NCI-H1092 treated with DMSO at 0.1 percent for 48 hours (cell line): Measurements from ENCODE around the gene ADAM12.
"Not testable (repeated sequence)": the region's sequence is repeated elsewhere in the genome, so short reads cannot be mapped to it uniquely, and the experiment has no call there.

ENCODE experiments used
- DNase-seq: peaks from one replicate; lab custom pipeline; 2025; lab: John Stamatoyannopoulos, UW

ADAM12 gene

DNA sequence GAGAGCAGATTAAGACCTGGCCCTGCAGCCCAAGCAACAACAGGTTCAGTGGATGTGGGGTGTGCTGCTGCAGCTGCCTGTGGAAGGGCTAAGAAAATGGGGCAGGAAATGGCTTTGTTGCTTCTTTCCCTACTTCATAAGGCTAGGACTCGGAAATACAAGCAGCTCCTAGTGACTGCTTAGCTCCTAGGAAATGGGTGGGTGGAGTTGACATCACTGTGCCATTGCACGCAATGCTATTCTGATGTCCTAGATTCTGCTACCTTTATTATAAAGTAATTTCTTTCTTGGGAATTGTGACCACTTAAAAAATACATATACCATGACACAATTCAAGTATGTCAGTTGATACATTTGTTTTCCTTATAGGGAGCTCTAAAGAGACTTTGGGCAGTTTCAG, 336.1 kb downstream of the ADAM12 start:
- no peak for DNase-seq

DNA sequence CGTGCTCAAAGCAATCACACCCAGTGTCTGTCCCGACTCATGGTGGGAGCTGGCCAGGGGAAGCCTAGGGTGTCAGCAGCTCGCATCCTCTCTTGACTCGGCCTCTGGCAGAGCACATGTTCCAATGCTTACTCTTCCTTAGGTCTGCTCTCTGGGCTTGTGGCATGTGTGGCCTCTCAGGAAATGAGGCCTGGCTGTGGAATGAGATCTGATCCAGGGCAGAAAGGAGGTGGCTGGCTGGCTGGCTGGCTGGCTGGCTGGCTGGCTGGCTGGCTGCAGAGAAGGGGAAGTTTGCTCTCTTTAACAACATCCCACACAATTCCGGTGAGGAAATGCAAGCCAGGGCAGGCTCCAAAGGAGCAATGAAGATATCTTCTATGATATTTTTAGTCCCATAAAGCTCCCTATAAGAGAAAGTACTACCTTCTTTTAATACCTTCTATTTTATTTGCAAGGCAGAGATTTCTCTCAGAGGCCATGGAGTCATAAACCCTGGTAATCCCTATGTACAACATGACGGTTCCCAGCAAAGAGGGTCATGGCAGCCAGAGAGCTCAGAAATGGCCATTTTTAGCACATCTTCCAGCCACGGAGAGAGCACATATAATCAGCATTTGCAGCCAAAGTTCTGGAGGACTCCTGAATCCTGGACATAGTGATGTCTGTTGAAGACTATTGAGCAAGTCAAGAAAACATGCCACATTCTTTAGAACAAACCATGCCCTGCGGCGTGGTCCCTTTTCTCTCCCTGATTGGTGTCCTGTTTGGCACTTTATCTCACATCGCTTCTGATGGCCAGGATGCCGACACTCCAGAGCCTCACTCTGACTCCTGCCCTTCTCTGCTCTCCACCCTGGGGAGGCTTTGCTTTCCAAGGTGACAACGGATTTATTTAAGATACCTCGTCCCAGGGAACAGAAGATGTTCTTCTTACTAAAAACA, 338.2 kb downstream of the ADAM12 start:
- DNase-seq, result no peak

DNA sequence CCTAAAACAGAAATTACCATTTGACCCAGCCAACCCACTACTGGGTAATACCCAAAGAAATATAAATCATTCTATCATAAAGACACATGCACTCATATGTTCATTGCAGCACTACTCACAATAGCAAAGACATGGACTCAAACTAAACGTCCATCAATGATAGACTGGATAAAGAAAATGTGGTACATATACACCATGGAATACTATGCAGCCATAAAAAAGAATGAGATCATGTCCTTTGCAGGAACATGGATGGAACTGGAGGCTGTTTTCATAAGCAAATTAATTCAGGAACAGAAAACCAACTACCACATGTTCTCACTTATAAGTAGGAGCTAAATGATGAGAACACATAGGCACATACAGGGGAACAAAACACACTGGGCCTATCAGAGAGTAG, 340.5 kb downstream of the ADAM12 start:
- not testable (repeated sequence) for DNase-seq

GRCh38 chr10:126046831-126047230, 341.4 kb downstream of the ADAM12 start:
- DNase-seq, result no peak

GRCh38 chr10:126045861-126046260, 342.4 kb downstream of the ADAM12 start:
- no peak for DNase-seq

GRCh38 chr10:126043389-126043788, 344.9 kb downstream of the ADAM12 start:
- DNase-seq, result no peak

- no peak for DNase-seq
Observed at GRCh38 chr10:126042906-126043305, 345.4 kb downstream of the ADAM12 start.

- DNase-seq, result no peak
Observed at GRCh38 chr10:126042354-126042753, 345.9 kb downstream of the ADAM12 start.

GRCh38 chr10:126041804-126042231, 346.5 kb downstream of the ADAM12 start:
- DNase-seq, result no peak

GRCh38 chr10:126041117-126041516, 347.2 kb downstream of the ADAM12 start:
- DNase-seq, result no peak

DNA sequence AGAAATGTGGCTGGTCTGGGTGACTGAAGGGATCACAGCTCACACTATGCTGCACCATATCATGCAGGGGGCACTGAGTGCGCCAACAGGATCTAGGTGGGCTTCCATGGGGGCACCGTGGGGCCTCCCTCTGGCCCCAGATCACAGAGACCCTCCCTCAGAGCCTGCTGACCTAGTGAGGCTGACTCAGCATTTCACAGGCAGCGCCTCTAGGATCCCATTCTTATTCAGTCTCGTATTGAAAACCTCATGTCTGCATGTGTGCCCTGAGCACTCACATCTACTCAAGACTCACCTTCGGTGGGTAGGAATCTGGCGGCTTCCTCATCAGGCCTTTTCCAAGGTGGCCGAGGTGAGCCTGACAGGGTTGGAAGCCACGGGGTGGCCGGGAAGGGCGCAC, 350.3 kb downstream of the ADAM12 start:
- no peak for DNase-seq

DNA sequence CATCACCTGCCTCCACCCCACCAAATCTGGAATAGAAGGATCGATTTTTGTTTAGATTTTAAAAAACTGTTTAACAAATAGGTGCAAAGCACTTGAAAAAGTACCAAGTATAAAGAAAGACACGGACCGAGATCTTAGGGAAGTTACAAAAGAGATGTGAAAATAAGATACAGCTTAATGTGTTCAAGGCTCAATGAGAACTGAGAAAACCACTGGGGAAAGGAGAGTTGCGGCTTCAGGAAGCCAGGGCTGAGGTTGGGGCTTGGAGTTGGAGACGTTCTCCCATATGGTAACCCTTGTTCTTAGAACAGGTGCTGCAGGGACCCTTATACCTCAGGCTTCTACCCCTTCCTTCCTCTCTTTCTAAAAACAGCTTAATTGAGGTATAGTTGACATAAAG, 351.8 kb downstream of the ADAM12 start:
- DNase-seq, result no peak

GRCh38 chr10:126034586-126034985, 353.7 kb downstream of the ADAM12 start:
- no peak for DNase-seq

GRCh38 chr10:126029999-126030398, 358.3 kb downstream of the ADAM12 start:
- DNase-seq, result no peak

DNA sequence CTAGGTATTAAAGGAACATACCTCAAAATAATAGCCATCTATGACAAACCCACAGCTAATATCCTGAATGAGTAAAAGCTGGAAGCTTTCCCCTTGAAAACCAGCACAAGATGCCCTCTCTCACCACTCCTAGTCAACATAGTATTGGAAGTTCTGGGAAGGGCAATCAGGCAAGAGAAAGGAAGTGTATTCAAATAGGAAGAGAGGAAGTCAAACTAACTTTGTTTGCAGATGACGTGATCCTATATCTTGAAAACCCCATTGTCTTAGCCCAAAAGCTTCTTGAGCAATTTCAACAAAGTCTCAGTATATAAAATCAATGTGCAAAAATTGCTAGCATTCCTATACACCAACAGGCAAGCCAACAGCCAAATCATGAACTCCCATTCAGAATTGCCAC, 360.6 kb downstream of the ADAM12 start:
- DNase-seq, result no peak

DNA sequence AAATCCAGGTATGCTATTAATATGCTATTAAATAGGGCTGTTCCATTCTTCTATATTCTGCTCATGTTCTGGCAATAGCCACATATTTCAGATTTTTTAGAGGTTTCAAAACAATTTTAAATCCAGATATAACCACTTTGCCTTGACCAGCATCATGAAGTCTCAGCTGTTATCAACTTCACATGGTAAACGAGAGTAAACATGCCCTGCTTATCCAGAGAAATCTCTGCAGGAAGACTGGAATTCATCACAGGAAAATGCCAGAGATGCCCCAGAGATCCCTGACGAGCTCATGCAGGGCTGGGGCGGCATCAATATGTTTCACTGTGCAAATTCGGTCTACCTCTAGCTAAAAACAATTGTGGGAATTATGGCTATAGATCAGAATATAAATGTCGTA, 365.4 kb downstream of the ADAM12 start:
- DNase-seq, result no peak

GRCh38 chr10:126021833-126022500, 366.3 kb downstream of the ADAM12 start:
- DNase-seq, result no peak

- no peak for DNase-seq
Observed at GRCh38 chr10:126017961-126018560, 370.2 kb downstream of the ADAM12 start.

DNA sequence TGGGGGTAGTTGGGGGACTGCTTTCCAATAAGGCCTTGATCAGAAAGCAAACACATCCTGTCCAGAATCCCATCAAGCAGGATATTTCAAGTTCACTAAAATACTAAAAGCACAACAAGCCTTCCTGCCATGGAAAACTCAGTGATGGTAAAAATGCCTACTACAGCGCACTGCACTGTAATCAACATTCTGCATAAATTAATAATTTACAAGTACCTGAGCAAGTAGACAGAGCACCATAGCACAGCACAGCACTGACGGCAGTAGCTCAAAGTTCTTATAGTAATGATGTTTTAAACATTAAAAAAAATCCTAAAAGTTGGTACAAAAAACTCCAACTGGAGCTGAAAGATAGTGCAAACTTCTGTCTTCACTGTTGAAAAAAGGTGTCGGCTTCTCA, 371.4 kb downstream of the ADAM12 start:
- no peak for DNase-seq

DNA sequence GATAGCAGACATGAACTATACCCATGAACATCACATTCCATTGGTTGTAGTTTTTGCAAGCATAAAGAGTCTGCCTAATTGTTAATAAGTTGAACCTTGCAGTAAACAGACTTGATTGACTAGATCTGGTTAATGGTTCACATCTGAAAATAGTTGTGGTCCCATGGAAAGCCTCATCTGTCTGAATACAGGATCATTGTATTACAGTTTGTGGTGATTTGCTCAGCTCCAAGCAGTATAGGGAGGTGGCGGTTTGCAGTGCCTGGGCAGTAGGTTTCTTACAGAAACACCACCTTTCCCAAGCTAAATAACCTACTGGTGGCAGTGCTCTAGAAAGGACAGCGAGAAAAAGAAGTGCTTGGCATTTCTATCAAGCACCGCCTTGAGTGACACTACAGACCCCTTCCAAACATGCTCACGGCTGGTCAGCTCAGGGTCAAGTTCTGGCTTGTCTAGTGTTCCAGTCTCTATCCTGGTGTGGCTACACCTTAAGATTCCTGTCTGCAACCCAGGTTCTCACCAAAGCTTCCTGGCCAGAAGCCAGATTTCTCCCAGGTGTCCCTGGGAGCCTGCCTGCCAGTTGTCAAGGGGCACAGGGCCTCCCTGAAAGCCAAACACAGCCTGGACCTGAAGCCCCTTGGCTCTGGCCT, 372.0 kb downstream of the ADAM12 start:
- DNase-seq, result no peak

DNA sequence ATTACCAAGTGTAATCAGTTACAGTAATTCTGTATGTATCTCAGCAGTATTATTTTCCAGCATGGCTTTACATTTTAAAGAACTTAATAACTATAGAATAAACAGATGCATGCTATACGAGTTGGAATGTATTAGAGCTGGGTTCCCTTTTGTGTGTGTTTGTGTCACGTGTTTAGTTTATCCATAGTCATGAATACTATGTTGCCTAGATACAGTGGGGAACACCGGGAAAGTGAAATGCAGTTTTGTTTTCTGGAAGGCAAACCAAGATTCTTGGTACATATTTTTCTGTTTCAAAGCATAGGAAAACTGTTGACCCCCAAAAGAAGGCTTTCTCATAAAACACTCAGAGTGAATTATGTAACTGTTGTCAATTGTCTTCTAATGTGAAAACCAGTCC, 372.9 kb downstream of the ADAM12 start:
- no peak for DNase-seq

DNA sequence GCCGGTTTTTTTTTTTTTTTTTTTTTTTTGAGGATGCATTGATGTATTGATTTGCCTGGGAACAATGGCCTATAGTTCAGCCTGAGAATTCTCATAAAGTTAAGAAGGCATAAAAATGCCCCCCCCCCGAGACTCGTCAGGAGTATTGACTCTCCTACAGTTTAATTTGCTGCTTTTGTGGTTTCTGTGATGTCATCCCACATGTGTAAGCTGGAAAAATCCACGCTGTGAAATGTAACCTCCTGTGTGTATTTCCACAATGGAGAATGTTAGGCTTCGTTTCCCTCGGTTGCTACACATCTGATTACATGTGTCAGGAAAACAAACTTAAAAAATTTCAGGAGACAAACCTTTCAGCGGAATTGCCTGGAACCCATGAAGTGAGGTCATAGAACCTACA, 374.0 kb downstream of the ADAM12 start:
- DNase-seq, result no peak
